GM10266 (cell line): ENCODE results near the gene DBN1.
A peak's percentile ranks its signal among the peaks of the same experiment; 100 is the strongest.
"Not testable (repeated sequence)": the region's sequence is repeated elsewhere in the genome, so short reads cannot be mapped to it uniquely, and the experiment has no call there.

Experiments used
- DNase-seq: peaks from one replicate; pipeline ENCODE4 v3.0.0; 2012; ENCODE audit errors: extremely low spot score
- TF ChIP-seq, protein P1 (sequence below): IDR thresholded peaks from 2 replicates; pipeline ENCODE4 v1.5.1; 2012; ENCODE audit warnings: mild to moderate bottlenecking, low read depth; ENCODE audit not compliant: control insufficient read depth, insufficient read depth; ENCODE audit errors: missing control alignments

Gene DBN1

DNA sequence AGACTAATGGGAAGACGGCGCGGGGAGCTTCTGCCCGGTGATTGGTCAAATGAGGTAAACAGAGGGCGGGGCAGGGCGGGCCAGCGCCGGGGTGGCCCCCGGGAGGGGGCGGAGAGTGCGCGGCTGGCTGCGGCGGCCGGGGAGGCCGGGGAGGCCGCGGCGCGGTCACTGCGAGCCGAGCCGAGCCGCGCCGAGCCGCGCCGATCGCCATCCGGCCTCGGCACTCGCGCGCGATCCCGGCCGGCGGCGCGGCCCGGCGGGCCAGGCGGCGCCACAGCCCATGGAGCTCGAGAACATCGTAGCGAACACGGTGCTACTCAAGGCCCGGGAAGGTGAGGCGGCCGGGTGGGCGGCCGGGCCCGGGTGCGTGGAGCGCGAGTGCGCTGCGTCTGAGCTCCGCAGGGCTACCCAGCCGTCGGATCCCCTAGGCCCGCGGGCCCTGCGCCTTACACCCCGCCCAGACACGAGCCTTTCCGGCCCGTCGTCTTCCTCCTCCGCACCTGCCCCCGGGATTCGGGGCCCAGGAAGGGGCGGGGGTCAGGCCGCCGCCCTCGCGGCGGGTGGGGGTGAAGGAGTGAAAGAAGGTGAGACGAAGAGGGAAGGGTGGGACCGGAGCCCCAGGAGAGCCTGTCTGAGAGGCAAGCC lies 46.7 kb downstream of the DBN1 start, which contains the start of gene GRK6:
Gene GRK6 (plus strand): TSS at position 111 of the 645 bp plus-strand sequence. CDS start 170 bp downstream, at position 281.
- peak; percentile 60 for DNase-seq

DNA sequence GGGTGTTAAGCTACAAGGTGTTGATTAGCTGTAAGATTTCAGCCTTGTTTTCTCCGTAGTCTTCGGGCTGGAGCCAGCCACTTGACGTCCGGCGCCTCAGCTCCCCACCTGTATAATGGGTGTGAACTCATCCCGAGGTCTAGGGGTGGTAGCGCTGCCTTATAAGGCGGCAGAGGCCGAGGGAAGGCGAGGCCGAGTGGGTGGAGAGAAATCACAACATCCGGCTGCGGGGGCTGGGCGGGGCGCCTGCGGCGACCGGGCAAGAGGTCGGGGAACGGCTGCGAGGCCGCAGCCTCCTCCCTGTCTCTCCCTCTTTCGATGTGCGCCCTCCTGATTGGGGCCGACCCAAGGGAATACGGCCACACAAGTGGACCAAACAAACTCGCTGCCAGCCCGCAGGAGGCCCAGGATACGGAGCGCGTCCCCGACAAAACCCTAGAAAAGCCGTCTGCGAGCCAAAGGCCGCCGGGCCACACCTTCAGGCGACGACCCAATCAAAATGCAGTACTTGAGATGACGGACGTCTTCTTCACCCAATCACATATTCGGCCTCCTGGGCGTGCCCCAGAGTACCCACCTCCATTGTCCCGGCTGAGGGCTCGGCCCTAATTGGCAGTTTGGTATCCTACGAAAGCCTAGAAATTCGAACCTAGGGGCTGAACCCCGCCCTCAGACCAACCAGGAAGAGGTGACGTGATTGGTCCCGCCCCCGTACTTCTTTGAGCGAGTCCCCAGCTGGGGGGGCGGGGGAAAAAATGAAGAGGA lies 47.5 kb downstream of the DBN1 start:
- TF ChIP-seq, protein P1, sequence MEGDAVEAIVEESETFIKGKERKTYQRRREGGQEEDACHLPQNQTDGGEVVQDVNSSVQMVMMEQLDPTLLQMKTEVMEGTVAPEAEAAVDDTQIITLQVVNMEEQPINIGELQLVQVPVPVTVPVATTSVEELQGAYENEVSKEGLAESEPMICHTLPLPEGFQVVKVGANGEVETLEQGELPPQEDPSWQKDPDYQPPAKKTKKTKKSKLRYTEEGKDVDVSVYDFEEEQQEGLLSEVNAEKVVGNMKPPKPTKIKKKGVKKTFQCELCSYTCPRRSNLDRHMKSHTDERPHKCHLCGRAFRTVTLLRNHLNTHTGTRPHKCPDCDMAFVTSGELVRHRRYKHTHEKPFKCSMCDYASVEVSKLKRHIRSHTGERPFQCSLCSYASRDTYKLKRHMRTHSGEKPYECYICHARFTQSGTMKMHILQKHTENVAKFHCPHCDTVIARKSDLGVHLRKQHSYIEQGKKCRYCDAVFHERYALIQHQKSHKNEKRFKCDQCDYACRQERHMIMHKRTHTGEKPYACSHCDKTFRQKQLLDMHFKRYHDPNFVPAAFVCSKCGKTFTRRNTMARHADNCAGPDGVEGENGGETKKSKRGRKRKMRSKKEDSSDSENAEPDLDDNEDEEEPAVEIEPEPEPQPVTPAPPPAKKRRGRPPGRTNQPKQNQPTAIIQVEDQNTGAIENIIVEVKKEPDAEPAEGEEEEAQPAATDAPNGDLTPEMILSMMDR = no peak
- DNase-seq = peak; percentile 99

More for the DNA sequence above, 46.7 kb downstream of the DBN1 start, which contains the start of gene GRK6:
- TF ChIP-seq, protein P1 = no peak

- TF ChIP-seq, protein P1 = no peak
- DNase-seq = no peak
Observed at GRCh38 chr5:177425196-177425800, 48.1 kb downstream of the DBN1 start.

DNA sequence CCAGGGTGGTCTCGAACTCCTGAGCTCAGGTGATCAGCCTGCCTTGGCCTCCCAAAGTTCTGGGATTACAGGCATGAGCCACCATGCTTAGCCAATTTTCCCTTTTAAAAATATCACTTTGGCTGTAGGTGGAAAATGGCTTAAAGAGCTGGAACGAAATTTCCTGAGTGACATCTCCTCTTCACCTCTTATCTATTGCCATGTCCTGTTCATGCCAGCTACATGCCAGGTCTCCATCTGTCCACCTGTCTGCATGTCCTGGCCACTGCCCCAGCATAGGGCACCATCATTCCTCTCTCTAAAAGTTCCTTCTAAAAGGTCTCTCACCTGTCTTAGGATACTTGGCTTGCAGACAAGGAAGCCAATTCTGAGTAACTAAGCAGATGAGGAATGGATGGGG lies 49.8 kb downstream of the DBN1 start:
- TF ChIP-seq, protein P1 = no peak

DNA sequence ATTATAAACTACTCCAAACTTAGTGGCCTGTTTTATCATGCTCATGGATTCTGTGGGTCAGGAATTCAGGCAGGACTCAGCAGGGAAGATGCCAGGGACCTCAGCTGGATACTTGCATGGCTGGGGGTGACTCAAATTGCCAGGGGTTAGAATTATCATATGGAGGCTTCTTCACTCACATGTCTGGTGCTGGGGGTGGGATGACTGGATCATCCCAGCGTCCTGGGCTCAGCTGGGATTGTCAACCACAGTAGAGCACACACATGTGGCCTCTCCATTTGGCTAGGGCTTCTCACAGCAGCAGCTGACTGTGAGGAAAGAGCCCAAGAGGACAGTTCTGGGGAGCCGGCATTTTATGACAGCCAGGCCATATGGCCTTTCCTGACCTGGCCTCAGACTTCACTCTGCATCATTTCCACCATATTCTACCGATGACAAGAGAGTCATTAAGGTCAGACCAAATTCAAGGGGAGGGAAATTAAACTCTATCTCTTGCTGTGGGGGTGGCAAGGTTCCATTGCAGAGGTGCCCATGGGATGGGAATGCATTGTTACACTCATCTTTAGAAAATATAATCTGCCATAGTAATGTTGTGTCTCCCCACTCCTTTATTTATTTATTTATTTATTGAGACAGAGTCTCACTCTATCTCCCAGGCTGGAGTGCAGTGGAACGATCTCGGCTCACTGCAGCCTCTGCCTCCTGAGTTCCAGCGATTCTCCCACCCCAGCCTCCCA lies 52.2 kb downstream of the DBN1 start:
- TF ChIP-seq, protein P1 = no peak
- no peak for DNase-seq

More for the DNA sequence above, 49.8 kb downstream of the DBN1 start:
- no peak for DNase-seq

- DNase-seq = not testable (repeated sequence)
Observed at GRCh38 chr5:177420472-177420871, 53.0 kb downstream of the DBN1 start.

DNA sequence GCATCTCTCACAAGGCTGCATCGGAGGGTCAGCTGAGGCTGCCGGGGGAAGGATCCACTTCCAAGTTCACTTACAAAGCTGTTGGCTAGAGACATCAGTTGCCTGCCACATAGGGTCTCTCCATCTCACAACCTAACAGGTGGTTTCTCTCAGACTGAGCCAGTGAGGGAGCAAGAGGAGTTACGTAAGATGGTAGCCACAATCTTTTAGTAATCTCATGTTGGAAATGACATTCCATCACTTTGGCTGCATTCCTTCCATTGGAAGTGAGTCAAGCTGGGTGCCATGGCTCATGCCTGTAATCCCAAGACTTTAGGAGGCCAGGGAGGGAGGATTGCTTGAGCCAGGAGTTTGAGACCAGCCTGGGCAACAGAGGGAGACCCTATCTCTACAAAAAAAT lies 54.4 kb downstream of the DBN1 start:
- TF ChIP-seq, protein P1 = no peak

GRCh38 chr5:177417081-177417480 lies 56.4 kb downstream of the DBN1 start:
- not testable (repeated sequence) for DNase-seq

More for the DNA sequence above, 54.4 kb downstream of the DBN1 start:
- DNase-seq = no peak
